Astrocyte (in vitro differentiated cells and primary cell): Measurements from ENCODE around the gene PIH1D1. TPM values are rescaled to one million over a fixed set of nuclear protein-coding genes. Genes with fewer than 3 reads are reported as not detected.

Source experiments
- DNase-seq: peaks from one replicate; pipeline ENCODE4 v3.0.0-alpha.2; 2010; ENCODE audit warnings: low read depth
- FAIRE-seq: peaks from 2 replicates; lab custom pipeline; 2011; peaks lifted over from hg19 to GRCh38; lab: Jason Lieb, UNC
- H2AFZ ChIP-seq: 2 replicates; pipeline ENCODE4 v1.6.0; 2012; ENCODE audit warnings: low read depth, low read length, inconsistent platforms
- H3K27ac ChIP-seq: 2 replicates; pipeline ENCODE4 v1.5.1; 2011; ENCODE audit warnings: low read depth, low read length, inconsistent platforms
- H3K27me3 ChIP-seq: 2 replicates; pipeline ENCODE4 v1.6.0; 2011; ENCODE audit warnings: low read length, inconsistent platforms; ENCODE audit not compliant: insufficient read depth
- H3K36me3 ChIP-seq: 2 replicates; pipeline ENCODE4 v1.5.1; 2011; ENCODE audit warnings: low read length, inconsistent platforms; ENCODE audit not compliant: insufficient read depth
- H3K4me1 ChIP-seq: 2 replicates; pipeline ENCODE4 v1.5.1; 2011; ENCODE audit warnings: low read length, inconsistent platforms; ENCODE audit not compliant: insufficient read depth
- H3K4me2 ChIP-seq: 2 replicates; pipeline ENCODE4 v1.6.0; 2012; ENCODE audit warnings: low read length, inconsistent platforms
- H3K4me3 ChIP-seq: 2 replicates; pipeline ENCODE4 v1.5.1; 2011; ENCODE audit warnings: low read depth, mild to moderate bottlenecking, low read length, inconsistent platforms; ENCODE audit not compliant: insufficient read depth
- H3K79me2 ChIP-seq: 2 replicates; pipeline ENCODE4 v1.6.0; 2012; ENCODE audit warnings: mild to moderate bottlenecking, low read length, inconsistent platforms; ENCODE audit not compliant: insufficient read depth
- H3K9ac ChIP-seq: 2 replicates; pipeline ENCODE4 v1.6.0; 2012; ENCODE audit warnings: mild to moderate bottlenecking, low read length, inconsistent platforms
- H3K9me3 ChIP-seq: 2 replicates; pipeline ENCODE4 v1.5.1; 2012; ENCODE audit warnings: low read depth, mild to moderate bottlenecking, low read length, inconsistent platforms; ENCODE audit not compliant: insufficient read depth
- H4K20me1 ChIP-seq: 2 replicates; pipeline ENCODE4 v1.6.0; 2012; ENCODE audit warnings: low read length, inconsistent platforms; ENCODE audit not compliant: insufficient read depth
- H3K27ac Mint-ChIP-seq: one replicate; pipeline ENCODE4 v1.8.0; 2021; ENCODE audit warnings: mild to moderate bottlenecking, mixed read lengths; ENCODE audit not compliant: unreplicated experiment
- H3K27me3 Mint-ChIP-seq: one replicate; pipeline ENCODE4 v1.8.0; 2021; ENCODE audit warnings: low read depth, mixed read lengths; ENCODE audit not compliant: unreplicated experiment
- H3K36me3 Mint-ChIP-seq: one replicate; pipeline ENCODE4 v1.8.0; 2021; ENCODE audit warnings: low read depth, mixed read lengths; ENCODE audit not compliant: unreplicated experiment
- H3K4me1 Mint-ChIP-seq: one replicate; pipeline ENCODE4 v1.8.0; 2021; ENCODE audit warnings: low read depth, mixed read lengths; ENCODE audit not compliant: unreplicated experiment
- H3K4me3 Mint-ChIP-seq: one replicate; pipeline ENCODE4 v1.8.0; 2021; ENCODE audit warnings: mild to moderate bottlenecking, moderate library complexity, mixed read lengths; ENCODE audit not compliant: unreplicated experiment
- H3K9me3 Mint-ChIP-seq: one replicate; pipeline ENCODE4 v1.8.0; 2021; ENCODE audit warnings: mild to moderate bottlenecking, mixed read lengths; ENCODE audit not compliant: unreplicated experiment
- EZH2 ChIP-seq: IDR thresholded peaks from 2 replicates; pipeline ENCODE4 v1.6.1; 2012; ENCODE audit warnings: mild to moderate bottlenecking, low read length, inconsistent platforms; ENCODE audit not compliant: insufficient read depth
- total RNA-seq: library from RNA; stranded (reverse); gene quantifications from 2 replicates; pipeline ENCODE4 v1.2.1, GENCODE V29; 2021
- TF ChIP-seq, protein P1 (sequence below): IDR thresholded peaks from 2 replicates; pipeline ENCODE4 v1.5.1; 2011; ENCODE audit warnings: low read depth, mild to moderate bottlenecking, inconsistent platforms, low read length, moderate library complexity; ENCODE audit not compliant: insufficient read depth

The PIH1D1 gene
- total RNA-seq, 1 donor from 2014 or later, result 61.3 TPM

- H3K27ac ChIP-seq, result no peak overlapping the region
- H3K36me3 ChIP-seq, result no peaks in the 10 kb centered on the region
- no peak overlapping the region for H3K9ac ChIP-seq
- no peak for FAIRE-seq
- no peaks in the 10 kb centered on the region for H3K27me3 ChIP-seq
- H3K4me3 Mint-ChIP-seq, result no peak overlapping the region
- H3K27me3 Mint-ChIP-seq, result no peaks in the 10 kb centered on the region
- no peaks in the 10 kb centered on the region for H3K4me1 Mint-ChIP-seq
- H3K4me3 ChIP-seq, result no peak overlapping the region
- no peak overlapping the region for H3K4me2 ChIP-seq
- H3K4me1 ChIP-seq, result no peaks in the 10 kb centered on the region
- no peaks in the 10 kb centered on the region for H3K79me2 ChIP-seq
- H3K27ac Mint-ChIP-seq, result no peak overlapping the region
- H3K9me3 Mint-ChIP-seq, result no peaks in the 10 kb centered on the region
- DNase-seq, result no peak
- H4K20me1 ChIP-seq, result no peaks in the 10 kb centered on the region
- H3K9me3 ChIP-seq, result no peaks in the 10 kb centered on the region
- no peaks in the 10 kb centered on the region for H3K36me3 Mint-ChIP-seq
- no peak overlapping the region for H2AFZ ChIP-seq
- no peak for TF ChIP-seq EZH2
- TF ChIP-seq, protein P1, sequence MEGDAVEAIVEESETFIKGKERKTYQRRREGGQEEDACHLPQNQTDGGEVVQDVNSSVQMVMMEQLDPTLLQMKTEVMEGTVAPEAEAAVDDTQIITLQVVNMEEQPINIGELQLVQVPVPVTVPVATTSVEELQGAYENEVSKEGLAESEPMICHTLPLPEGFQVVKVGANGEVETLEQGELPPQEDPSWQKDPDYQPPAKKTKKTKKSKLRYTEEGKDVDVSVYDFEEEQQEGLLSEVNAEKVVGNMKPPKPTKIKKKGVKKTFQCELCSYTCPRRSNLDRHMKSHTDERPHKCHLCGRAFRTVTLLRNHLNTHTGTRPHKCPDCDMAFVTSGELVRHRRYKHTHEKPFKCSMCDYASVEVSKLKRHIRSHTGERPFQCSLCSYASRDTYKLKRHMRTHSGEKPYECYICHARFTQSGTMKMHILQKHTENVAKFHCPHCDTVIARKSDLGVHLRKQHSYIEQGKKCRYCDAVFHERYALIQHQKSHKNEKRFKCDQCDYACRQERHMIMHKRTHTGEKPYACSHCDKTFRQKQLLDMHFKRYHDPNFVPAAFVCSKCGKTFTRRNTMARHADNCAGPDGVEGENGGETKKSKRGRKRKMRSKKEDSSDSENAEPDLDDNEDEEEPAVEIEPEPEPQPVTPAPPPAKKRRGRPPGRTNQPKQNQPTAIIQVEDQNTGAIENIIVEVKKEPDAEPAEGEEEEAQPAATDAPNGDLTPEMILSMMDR, result no peak
Measured at GRCh38 chr19:49459388-49459787, 7.8 kb upstream of the PIH1D1 start.

DNA sequence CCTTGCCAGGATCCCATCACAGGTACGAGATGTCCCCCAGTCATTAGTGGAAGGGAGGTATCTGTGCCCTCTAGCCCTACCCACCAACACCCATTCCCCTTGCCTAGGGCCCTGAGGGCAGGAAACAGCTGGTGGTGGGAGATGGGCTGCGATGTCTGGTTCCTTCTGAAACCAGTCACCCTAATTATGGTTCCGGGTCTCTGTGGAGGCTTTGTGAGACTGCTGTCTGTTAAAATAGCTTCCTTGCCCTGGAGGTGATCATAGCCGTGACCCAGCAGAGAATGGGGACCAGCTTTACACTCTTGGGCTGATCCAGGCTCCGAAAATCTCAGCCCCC lies 6.9 kb upstream of the PIH1D1 start:
- Mint-ChIP-seq H3K27ac (no peak overlapping the region), H3K4me1 (no peaks in the 10 kb centered on the region), H3K4me3 (no peak overlapping the region), H3K9me3 (no peaks in the 10 kb centered on the region), H3K36me3 (no peaks in the 10 kb centered on the region), H3K27me3 (no peaks in the 10 kb centered on the region)
- FAIRE-seq (no peak), DNase-seq (no peak)
- no peaks in the 10 kb centered on the region for H3K79me2 ChIP-seq
- no peaks in the 10 kb centered on the region for H3K27me3 ChIP-seq
- H3K9ac ChIP-seq, result no peak overlapping the region
- H4K20me1 ChIP-seq, result no peaks in the 10 kb centered on the region
- no peak overlapping the region for H3K4me3 ChIP-seq
- no peak overlapping the region for H3K4me2 ChIP-seq
- no peaks in the 10 kb centered on the region for H3K9me3 ChIP-seq
- TF ChIP-seq, protein P1, result no peak
- no peak for TF ChIP-seq EZH2
- no peak overlapping the region for H2AFZ ChIP-seq
- H3K4me1 ChIP-seq, result peaks cover 4% of the 10 kb centered on the region
- no peak overlapping the region for H3K27ac ChIP-seq
- no peaks in the 10 kb centered on the region for H3K36me3 ChIP-seq

DNA sequence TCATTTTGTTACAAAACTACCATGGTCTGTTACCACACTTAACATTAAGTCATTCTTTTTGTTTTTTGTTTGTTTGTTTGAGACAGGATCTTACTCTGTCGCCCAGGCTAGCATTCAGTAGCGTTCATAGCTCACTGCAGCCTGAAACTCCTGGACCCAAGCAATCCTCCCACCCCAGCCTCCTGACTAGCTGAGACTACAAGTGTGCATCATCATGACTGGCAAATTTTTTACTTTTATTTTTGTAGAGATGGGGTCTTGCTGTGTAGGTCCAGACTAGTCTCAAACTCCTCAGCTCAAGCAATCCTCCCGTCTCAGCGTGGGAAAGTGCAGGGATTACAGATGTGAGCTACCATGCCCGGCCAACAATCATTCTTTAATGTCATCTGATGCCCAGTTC lies 4.7 kb upstream of the PIH1D1 start:
- peaks cover 5% of the 10 kb centered on the region for H3K4me1 ChIP-seq
- DNase-seq, result no peak
- Mint-ChIP-seq H3K4me3 (no peak overlapping the region), H3K4me1 (no peaks in the 10 kb centered on the region), H3K27ac (no peak overlapping the region), H3K27me3 (no peaks in the 10 kb centered on the region), H3K36me3 (no peaks in the 10 kb centered on the region), H3K9me3 (no peaks in the 10 kb centered on the region)
- no peaks in the 10 kb centered on the region for H3K36me3 ChIP-seq
- H3K4me3 ChIP-seq, result no peak overlapping the region
- H3K79me2 ChIP-seq, result peaks cover 1% of the 10 kb centered on the region
- FAIRE-seq, result no peak
- H3K9me3 ChIP-seq, result no peaks in the 10 kb centered on the region
- no peak overlapping the region for H3K27ac ChIP-seq
- no peaks in the 10 kb centered on the region for H3K27me3 ChIP-seq
- no peak overlapping the region for H3K9ac ChIP-seq
- H3K4me2 ChIP-seq, result no peak overlapping the region
- no peak overlapping the region for H2AFZ ChIP-seq
- H4K20me1 ChIP-seq, result no peaks in the 10 kb centered on the region
- TF ChIP-seq, protein P1, result no peak
- no peak for TF ChIP-seq EZH2
